Measurements from ENCODE around the gene TPRA1.

The TPRA1 gene

GRCh38 chr3:127598841-127599570 is 8.5 kb upstream of the TPRA1 start:
- DNase-seq, result no peak

GRCh38 chr3:127597020-127597771 is 6.7 kb upstream of the TPRA1 start:
- in situ Hi-C loops (cut with HindIII; ENCODE audit: low pct_ligation_motif_present, low pct_unique_long_range_greater_than_20kb, low sequenced_read_pairs), result no loop called here
- DNase-seq, result no peak

More at GRCh38 chr3:127598841-127599570, 8.5 kb upstream of the TPRA1 start:
- in situ Hi-C loops (cut with HindIII; ENCODE audit: low pct_ligation_motif_present, low pct_unique_long_range_greater_than_20kb, low sequenced_read_pairs), result no loop called here

- no peak for DNase-seq
- in situ Hi-C loops (cut with HindIII; ENCODE audit: low pct_ligation_motif_present, low pct_unique_long_range_greater_than_20kb, low sequenced_read_pairs), result no loop called here
Observed at GRCh38 chr3:127595303-127595702, 4.8 kb upstream of the TPRA1 start.

GRCh38 chr3:127593178-127593577 is 2.6 kb upstream of the TPRA1 start:
- in situ Hi-C loops (cut with HindIII; ENCODE audit: low pct_ligation_motif_present, low pct_unique_long_range_greater_than_20kb, low sequenced_read_pairs), result no loop called here
- DNase-seq, result no peak

- in situ Hi-C loops (cut with HindIII; ENCODE audit: low pct_ligation_motif_present, low pct_unique_long_range_greater_than_20kb, low sequenced_read_pairs), result no loop called here
- DNase-seq, result peak; percentile 16
Observed at GRCh38 chr3:127590282-127590592, 296 bp downstream of the TPRA1 start.

GRCh38 chr3:127589600-127590281 is 792 bp downstream of the TPRA1 start:
- peak; percentile 11 for DNase-seq
- in situ Hi-C loops (cut with HindIII; ENCODE audit: low pct_ligation_motif_present, low pct_unique_long_range_greater_than_20kb, low sequenced_read_pairs), result no loop called here

GRCh38 chr3:127588806-127589577 is 1.5 kb downstream of the TPRA1 start:
- in situ Hi-C loops (cut with HindIII; ENCODE audit: low pct_ligation_motif_present, low pct_unique_long_range_greater_than_20kb, low sequenced_read_pairs), result no loop called here

GRCh38 chr3:127587876-127588275 is 2.7 kb downstream of the TPRA1 start:
- in situ Hi-C loops (cut with HindIII; ENCODE audit: low pct_ligation_motif_present, low pct_unique_long_range_greater_than_20kb, low sequenced_read_pairs), result no loop called here
- DNase-seq, result no peak

More at GRCh38 chr3:127588806-127589577, 1.5 kb downstream of the TPRA1 start:
- DNase-seq, result peak; percentile 90

GRCh38 chr3:127585813-127586413 is 4.6 kb downstream of the TPRA1 start:
- in situ Hi-C loops (cut with HindIII; ENCODE audit: low pct_ligation_motif_present, low pct_unique_long_range_greater_than_20kb, low sequenced_read_pairs), result no loop called here
- DNase-seq, result no peak

- DNase-seq, result no peak
- in situ Hi-C loops (cut with HindIII; ENCODE audit: low pct_ligation_motif_present, low pct_unique_long_range_greater_than_20kb, low sequenced_read_pairs), result no loop called here
Observed at GRCh38 chr3:127585163-127585812, 5.2 kb downstream of the TPRA1 start.

- in situ Hi-C loops (cut with HindIII; ENCODE audit: low pct_ligation_motif_present, low pct_unique_long_range_greater_than_20kb, low sequenced_read_pairs), result no loop called here
- no peak for DNase-seq
Observed at GRCh38 chr3:127584734-127585133, 5.8 kb downstream of the TPRA1 start.

- in situ Hi-C loops (cut with HindIII; ENCODE audit: low pct_ligation_motif_present, low pct_unique_long_range_greater_than_20kb, low sequenced_read_pairs), result no loop called here
Observed at GRCh38 chr3:127580327-127581060, 10.0 kb downstream of the TPRA1 start.

GRCh38 chr3:127578802-127579201 is 11.7 kb downstream of the TPRA1 start:
- in situ Hi-C loops (cut with HindIII; ENCODE audit: low pct_ligation_motif_present, low pct_unique_long_range_greater_than_20kb, low sequenced_read_pairs), result no loop called here
- no peak for DNase-seq

More at GRCh38 chr3:127580327-127581060, 10.0 kb downstream of the TPRA1 start:
- DNase-seq, result no peak

GRCh38 chr3:127578168-127578567 is 12.4 kb downstream of the TPRA1 start:
- no peak for DNase-seq
- in situ Hi-C loops (cut with HindIII; ENCODE audit: low pct_ligation_motif_present, low pct_unique_long_range_greater_than_20kb, low sequenced_read_pairs), result no loop called here

GRCh38 chr3:127577448-127577847 is 13.1 kb downstream of the TPRA1 start:
- in situ Hi-C loops (cut with HindIII; ENCODE audit: low pct_ligation_motif_present, low pct_unique_long_range_greater_than_20kb, low sequenced_read_pairs), result no loop called here
- no peak for DNase-seq

GRCh38 chr3:127574880-127575878 is 15.4 kb downstream of the TPRA1 start:
- peak; percentile 85 for DNase-seq
- in situ Hi-C loops (cut with HindIII; ENCODE audit: low pct_ligation_motif_present, low pct_unique_long_range_greater_than_20kb, low sequenced_read_pairs), result no loop called here
